Fibroblast of the conjunctiva (primary cell): ENCODE measurements around the gene YBEY.
A peak's percentile ranks its signal among the peaks of the same experiment; 100 is the strongest.

ENCODE experiments used
- DNase-seq: peaks from one replicate; pipeline ENCODE4 v3.0.0-alpha.2; 2010; ENCODE audit warnings: low read depth

The YBEY gene

GRCh38 chr21:46264690-46265144, 21.4 kb upstream of the YBEY start:
- DNase-seq, result no peak

- DNase-seq, result no peak
Observed at GRCh38 chr21:46265736-46266525, 20.2 kb upstream of the YBEY start.

DNA sequence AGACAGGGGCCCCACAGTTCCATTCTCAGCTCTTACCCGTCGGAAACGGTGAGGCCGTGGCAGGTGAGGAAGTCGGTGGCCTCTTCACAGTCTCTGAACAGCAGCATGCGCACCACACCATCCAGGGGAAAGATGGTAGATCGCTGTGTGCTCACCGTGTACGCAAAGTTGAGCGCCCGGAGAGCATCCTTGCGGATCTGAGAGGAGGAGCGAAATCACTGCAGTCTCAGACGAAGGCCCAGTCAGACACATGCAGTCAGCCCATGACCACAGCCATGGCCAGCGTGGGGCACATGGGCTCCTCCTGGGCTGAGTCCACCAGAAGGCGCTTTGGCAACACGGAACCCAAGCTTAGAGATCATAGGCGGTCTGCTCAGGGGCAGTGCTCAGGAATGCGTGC, 19.2 kb upstream of the YBEY start:
- DNase-seq, result no peak

DNA sequence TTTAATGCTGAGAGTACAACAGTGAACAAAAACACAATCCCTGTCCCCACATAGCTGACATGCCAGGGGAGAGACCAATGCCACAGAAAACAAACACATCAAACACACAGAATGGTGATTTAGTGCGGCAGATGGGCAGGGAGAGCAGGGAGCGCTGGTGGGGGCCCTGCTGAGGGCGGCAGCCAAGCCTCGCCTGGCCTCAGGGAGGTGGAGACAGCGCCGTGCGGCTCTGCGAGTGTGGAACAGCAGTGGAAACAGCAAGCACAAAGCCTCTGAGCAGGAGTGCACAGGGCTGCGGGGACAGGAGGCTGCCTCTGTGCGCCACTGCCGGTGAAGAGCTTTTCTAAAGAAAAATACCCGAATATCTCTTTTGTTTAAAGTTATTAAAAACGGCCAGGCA, 17.8 kb upstream of the YBEY start:
- DNase-seq, result no peak

- DNase-seq, result no peak
Observed at GRCh38 chr21:46269466-46269865, 16.7 kb upstream of the YBEY start.

- DNase-seq, result no peak
Observed at GRCh38 chr21:46273341-46273740, 12.8 kb upstream of the YBEY start.

- DNase-seq, result no peak
Observed at GRCh38 chr21:46274797-46275390, 11.2 kb upstream of the YBEY start.

DNA sequence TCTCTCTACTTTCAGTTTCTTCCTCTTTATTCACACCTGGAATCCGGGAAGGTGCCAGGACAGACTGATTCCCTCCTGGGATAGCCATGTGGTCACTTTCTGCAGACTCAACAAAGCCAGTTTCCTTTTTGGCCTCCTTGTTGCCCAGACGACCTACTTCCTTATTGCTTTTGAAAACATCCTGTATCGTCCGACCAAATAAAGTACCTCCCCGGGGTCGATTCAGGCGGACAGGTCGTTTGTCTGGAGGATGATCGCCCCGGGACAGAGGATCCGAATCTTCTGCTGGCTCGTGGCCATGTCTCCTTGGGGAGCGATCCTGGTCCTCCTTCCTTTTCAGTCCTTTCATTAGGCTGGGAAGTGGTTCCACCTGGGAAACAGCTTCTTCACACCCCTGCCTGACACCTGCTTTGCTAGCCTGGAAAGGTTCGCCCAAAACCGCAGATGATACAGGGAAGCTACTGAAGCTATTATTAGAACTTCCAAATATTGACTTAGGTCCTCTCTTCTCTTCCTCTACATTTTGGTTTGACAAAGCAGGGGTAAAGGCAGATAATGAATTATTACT, 2.0 kb upstream of the YBEY start:
- DNase-seq, result no peak

DNA sequence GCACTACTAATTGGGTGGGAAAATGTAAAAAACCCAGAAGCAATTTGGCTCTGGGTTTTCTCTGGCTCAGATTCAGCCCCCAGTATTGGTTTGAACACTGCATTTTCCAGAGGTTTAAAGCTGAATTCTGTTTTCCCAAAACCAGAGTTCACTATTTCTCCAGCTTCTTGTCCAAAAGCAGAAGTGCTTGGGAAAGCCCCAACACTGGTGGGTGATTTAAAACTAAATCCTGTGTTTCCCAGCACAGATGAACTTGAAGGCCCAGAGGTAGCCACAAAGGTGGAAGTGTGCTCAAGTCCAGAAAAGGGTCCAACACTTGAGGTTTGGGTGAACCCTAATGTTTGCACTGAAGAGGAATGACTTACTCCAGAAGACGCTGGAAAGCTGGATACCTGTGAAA, 1.4 kb upstream of the YBEY start:
- no peak for DNase-seq

DNA sequence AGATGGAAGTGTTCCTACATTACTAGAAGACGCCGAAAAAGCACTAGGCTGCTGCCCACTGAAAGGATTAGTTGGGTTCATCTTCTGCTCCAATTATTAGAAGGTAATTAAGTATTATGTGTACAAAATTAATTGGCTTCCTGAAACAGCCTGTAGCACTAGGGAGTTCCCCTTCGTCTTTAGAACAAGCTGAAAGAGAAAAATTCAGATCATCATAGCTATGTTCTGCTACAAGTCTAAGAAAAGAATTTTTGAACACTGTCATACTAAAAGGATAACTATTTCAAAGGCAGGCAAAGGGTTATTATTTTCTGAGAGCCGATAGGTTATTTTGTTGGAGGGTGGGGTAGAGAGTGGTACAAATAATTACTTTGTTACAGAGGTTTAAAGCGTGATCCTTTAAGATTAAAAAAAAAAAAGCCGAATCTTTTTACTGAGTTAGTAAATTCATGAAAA, 908 bp upstream of the YBEY start, which contains the start of gene MCM3AP:
Gene MCM3AP (minus strand): TSS at position 406 of the 456 bp plus-strand sequence. CDS start 325 bp downstream, at position 81.
- DNase-seq, result no peak

DNA sequence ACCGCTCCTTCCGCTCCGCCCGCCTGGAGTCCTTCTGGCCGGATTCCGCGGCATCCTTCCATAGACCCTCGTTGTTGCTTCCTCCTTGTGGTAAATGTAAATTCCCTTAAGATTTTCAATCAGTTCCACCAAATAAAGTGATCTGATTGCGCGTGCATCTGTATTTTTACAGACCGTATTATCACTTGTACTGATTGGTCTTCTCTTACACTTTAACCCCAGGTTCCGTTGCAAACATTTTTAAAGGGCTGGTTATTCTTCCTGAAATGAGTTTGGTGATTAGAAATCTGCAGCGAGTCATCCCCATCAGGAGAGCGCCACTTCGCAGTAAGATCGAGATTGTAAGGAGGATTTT, 483 bp downstream of the YBEY start:
- peak; percentile 42 for DNase-seq

DNA sequence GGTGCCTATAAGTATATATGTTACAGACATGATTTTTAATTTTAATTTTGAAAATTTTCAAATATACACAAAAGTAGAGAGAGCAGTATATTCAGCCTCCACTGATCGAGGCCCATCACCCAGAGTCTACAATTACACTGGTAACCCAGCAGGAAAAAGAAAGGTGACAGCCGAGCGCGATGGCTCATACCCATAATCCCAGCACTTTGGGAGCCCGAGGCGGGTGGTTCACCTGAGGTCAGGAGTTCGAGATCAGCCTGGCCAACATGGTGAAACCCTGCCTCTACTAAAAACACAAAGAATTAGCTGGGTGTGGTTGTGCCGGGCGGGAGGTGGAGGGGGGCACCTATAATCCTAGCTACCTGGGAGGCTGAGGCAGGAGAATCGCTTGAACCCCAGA, 1.4 kb downstream of the YBEY start:
- DNase-seq, result no peak

DNA sequence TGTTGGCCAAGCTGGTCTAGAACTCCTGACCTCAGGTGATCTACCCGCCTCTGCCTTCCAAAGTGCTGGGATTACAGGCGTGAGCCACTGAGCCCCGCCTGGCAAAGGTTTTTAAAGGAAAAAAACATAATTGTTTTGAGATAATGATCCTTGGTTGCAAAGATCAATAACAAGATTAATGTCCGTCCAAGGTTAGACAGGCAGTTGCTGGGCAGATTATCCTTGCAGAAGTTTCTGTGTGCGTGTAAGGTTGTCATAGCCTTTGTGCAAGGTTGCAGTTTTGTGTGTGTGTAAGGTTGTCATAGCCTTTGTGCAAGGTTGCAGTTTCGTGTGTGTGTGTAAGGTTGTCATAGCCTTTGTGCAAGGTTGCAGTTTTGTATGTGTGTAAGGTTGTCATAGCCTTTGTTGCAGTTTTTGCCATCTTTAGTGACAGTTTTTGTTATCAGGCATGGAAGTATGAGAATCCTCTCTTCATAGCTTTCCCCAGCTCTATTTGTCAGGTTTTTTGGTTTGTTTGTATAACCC, 3.6 kb downstream of the YBEY start:
- no peak for DNase-seq

DNA sequence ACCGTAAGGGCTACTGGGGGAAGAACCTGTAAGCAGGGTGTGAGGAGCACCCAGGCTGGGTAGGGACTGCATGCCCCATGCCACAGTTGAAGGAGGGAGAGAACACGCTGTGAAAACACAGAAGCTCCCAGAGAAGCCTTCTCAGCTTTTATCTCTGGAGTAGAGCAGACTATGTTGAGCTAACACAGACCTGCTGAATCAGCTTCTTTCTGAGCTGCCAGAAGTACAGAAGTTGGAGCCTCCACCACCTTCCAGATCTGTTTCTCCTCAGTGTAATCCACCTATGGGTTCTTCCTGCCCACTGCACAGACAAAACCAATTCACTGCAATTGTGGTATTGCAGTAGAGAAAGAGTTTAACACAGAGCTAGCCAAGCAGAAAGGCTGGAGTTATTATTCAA, 5.4 kb downstream of the YBEY start:
- no peak for DNase-seq

- DNase-seq, result no peak
Observed at GRCh38 chr21:46294647-46295176, 8.6 kb downstream of the YBEY start.

DNA sequence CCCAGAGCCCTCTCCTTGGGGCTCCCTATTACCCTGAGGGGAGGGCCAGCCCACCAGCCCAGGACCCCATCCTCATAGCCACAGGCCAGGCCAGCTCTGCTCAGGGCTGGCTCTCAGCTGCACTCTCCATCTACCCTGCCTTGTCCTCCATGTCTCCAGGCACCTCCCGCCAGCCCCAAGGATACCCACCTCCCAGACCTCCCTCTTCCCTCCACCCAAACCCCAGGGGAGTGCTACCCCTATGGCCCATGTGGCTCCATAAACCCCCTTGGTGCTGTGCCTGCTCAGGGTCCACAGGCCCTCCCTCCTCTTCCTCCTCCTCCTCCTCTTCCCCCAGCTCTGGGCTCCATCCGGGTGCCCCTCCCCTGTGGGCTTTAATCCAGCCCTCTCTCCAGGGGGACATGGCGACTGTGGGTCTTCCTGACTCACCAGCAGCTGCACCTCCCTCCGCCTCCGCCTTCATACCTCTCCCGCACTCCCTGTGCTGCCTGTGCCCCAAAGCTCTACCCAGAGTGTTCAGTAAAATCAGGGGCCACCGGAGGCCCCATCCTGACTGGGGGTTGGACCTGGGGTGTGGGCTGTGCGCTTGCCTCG, 9.1 kb downstream of the YBEY start:
- peak; percentile 23 for DNase-seq

GRCh38 chr21:46295996-46296752, 10.0 kb downstream of the YBEY start:
- DNase-seq, result peak; percentile 63

DNA sequence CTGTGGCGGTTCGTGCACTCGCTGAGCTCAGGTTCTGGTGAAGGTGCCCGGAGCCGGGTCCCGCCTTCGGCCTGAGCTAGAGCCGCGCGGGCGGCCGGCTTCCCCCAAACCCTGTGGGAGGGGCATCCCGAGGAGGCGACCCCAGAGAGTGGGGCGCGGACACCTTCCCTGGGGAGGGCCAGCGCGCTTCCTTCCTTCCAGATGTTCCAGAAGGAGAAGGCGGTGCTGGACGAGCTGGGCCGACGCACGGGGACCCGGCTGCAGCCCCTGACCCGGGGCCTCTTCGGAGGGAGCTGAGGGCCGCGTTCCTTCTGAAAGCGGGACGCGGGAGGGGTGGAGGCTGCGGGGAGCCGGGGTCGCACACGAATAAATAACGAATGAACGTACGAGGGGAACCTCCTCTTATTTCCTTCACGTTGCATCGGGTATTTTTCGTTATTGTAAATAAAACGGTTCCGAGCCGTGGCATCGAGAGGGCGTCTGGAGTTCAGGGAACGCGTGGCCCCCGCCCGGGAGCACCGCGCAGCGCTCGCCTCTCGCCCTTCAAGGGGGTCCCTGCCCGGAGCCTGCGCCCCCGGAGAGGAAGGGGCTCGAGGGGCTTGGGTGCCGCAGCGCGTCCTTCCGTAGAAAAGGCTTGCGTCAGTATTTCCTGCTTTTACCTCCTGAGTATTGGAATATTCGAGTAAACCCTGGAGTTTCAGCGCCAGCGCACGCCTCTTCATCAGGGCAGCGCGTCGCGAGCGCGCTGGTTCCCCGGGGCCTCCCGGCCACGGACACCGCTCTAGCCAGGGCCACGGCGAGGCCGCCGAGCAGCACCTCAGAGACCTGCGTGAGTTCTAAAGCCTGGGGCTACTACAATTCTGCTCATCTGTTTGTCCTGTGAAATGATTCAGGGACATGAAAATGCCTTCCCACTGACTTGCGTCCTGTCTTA, 11.5 kb downstream of the YBEY start:
- DNase-seq, result no peak

GRCh38 chr21:46299167-46299566, 13.0 kb downstream of the YBEY start:
- DNase-seq, result no peak

- no peak for DNase-seq
Observed at GRCh38 chr21:46301759-46302158, 15.6 kb downstream of the YBEY start.

DNA sequence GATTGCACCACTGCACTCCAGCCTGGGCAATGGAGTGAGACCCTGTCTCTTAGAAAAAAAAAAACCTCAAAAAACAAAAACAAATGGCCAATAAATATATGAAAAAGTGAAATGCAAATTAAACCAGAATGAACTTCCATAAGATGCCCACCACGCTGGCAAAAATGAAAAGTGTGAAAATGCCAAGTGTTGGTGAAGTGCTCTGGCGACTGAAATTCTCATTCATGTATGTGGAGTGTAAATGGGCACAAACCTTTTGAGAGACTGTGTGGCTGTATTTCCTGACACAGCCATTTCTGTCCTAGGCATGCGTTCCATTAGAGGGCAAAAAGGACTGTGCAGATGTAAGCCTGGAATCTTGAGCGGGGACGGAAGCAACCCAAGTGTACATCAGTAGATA, 18.3 kb downstream of the YBEY start:
- DNase-seq, result no peak
